AG10803 (cell line): Measurements from ENCODE around the gene TOP1.
"Not testable (repeated sequence)": the region's sequence is repeated elsewhere in the genome, so short reads cannot be mapped to it uniquely, and the experiment has no call there.

Experiments
- DNase-seq: peaks from one replicate; pipeline ENCODE4 v3.0.0; 2010; ENCODE audit warnings: low read depth
- H3K4me3 ChIP-seq: 2 replicates; pipeline ENCODE4 v1.5.1; 2011; ENCODE audit warnings: mild to moderate bottlenecking, low read length, control low read depth
- CTCF ChIP-seq: conservative IDR thresholded peaks from 2 replicates; pipeline ENCODE4 v1.5.1; 2011; ENCODE audit warnings: mild to moderate bottlenecking, low read length, control low read depth, inconsistent platforms

Gene TOP1

GRCh38 chr20:41119614-41120561 is 91.3 kb downstream of the TOP1 start:
- no peak for DNase-seq

GRCh38 chr20:41121399-41121798 is 92.8 kb downstream of the TOP1 start:
- DNase-seq = no peak
- no peak overlapping the region for H3K4me3 ChIP-seq
- TF ChIP-seq CTCF = no peak

More at GRCh38 chr20:41119614-41120561, 91.3 kb downstream of the TOP1 start:
- no peak overlapping the region for H3K4me3 ChIP-seq
- TF ChIP-seq CTCF = no peak

DNA sequence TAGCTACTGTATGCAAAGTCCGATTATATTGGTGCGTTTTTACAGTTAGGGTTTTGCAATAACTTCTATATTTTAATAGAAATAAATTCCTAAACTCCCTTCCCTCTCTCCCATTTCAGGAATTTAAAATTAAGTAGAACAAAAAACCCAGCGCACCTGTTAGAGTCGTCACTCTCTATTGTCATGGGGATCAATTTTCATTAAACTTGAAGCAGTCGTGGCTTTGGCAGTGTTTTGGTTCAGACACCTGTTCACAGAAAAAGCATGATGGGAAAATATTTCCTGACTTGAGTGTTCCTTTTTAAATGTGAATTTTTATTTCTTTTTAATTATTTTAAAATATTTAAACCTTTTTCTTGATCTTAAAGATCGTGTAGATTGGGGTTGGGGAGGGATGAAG is 95.0 kb downstream of the TOP1 start:
- TF ChIP-seq CTCF = no peak
- no peak for DNase-seq

GRCh38 chr20:41124451-41125094 is 96.0 kb downstream of the TOP1 start:
- no peak overlapping the region for H3K4me3 ChIP-seq
- TF ChIP-seq CTCF = no peak
- DNase-seq = no peak

More for the DNA sequence above, 95.0 kb downstream of the TOP1 start:
- H3K4me3 ChIP-seq = no peak overlapping the region

DNA sequence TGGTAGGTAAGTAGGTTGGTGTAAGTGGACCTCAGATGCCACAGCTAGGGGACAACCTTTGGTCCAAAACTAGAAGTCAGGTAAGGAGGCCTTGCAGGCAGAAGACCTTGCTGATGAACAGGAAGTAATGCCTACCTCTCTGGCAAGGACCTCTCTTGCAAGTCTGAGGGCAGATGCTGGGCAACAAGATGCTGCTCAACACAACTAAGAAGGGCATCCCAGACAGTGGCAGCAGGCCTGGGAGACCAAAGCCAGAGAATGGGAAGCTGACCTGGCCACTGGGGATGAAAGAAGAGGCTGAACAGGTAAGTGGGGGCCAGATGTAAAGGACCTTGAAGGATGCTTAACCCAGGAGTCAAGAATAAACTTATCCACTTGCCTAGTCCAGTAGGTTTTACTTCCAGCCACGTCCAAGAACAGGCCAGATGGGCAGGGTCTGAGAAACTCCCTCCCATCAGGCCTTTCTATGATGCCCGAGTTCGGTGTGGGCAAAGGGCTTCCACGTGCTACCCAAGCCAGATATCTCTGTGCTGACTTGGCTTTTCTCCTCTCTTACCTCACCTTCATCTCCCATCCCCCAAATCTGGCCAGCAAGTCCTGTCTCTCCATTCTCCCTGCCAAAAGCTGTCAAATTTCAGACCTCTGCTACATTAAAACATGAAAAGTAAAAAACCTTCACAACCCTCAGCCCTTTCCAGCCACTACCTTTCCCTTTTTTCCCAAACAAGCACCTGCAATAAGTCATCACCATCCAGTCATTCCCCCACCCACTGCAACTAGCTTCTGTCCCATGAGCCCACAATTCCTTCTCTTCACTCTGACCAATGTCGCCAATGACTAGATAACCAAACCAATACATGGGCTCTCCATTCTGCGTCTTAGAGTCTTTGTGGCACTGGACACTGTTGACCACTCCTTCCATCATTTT is 97.2 kb downstream of the TOP1 start:
- no peak overlapping the region for H3K4me3 ChIP-seq
- no peak for DNase-seq
- TF ChIP-seq CTCF = no peak

DNA sequence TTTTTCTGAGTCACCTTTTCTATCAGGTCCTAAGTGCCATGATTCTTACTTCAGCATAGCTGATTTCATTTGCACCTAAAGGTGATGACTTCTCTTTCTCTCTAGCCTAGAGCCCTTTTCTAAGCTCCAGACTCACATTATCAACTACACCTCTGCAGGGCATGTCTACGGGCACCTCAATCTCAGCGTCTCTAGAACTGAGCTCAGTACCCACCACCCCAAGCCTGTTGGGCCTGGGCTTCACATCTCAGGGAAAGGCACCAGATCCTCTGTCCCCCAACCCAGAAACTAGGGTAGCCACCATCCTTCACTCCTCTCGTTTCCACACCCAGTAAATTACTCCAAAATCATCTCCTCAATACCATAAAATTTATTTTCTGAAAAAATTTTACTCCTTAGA is 98.1 kb downstream of the TOP1 start:
- no peak for TF ChIP-seq CTCF
- no peak overlapping the region for H3K4me3 ChIP-seq
- DNase-seq = no peak

GRCh38 chr20:41128317-41128716 is 99.7 kb downstream of the TOP1 start:
- H3K4me3 ChIP-seq, DNase-seq: not testable (repeated sequence)
